K562 (cell line): ENCODE data around the gene ZDHHC5. TPM values are rescaled to one million over a fixed set of nuclear protein-coding genes. Genes with fewer than 3 reads are reported as not detected.

ENCODE experiments used
- FOXA1 ChIP-seq: fragments of 450-650 bp; IDR thresholded peaks from 2 replicates; pipeline ENCODE4 v1.6.1; 2016; ENCODE audit warnings: mild to moderate bottlenecking, borderline replicate concordance
- FOXP1 ChIP-seq: sonication (generic); formaldehyde crosslinking; IDR thresholded peaks from 2 replicates; pipeline ENCODE4 v1.8.0; 2022; ENCODE audit warnings: mild to moderate bottlenecking, missing genetic modification reagents
- GATAD2A ChIP-seq: fragments of 450-650 bp; IDR thresholded peaks from 2 replicates; pipeline ENCODE4 v1.6.1; 2017
- IFI16 ChIP-seq: fragments of 250-450 bp; sonication (Bioruptor Pico); IDR thresholded peaks from 2 replicates; pipeline ENCODE4 v2.1.2; 2022; ENCODE audit warnings: mild to moderate bottlenecking, inconsistent platforms
- NBN ChIP-seq: fragments of 450-650 bp; IDR thresholded peaks from 2 replicates; pipeline ENCODE4 v1.6.1; 2016; ENCODE audit warnings: low read depth, mild to moderate bottlenecking
- NFE2 ChIP-seq: IDR thresholded peaks from 2 replicates; pipeline ENCODE4 v1.6.1; 2014; ENCODE audit warnings: antibody characterized with exemption, low read depth
- NR3C1 ChIP-seq: sonication (generic); formaldehyde crosslinking; IDR thresholded peaks from 2 replicates; pipeline ENCODE4 v1.8.1; 2022; ENCODE audit warnings: missing genetic modification reagents
- PCBP1 ChIP-seq: fragments of 200-400 bp; formaldehyde crosslinking; IDR thresholded peaks from 2 replicates; pipeline ENCODE4 v1.6.1; 2018; ENCODE audit warnings: mild to moderate bottlenecking, low read depth, low read length; ENCODE audit not compliant: poor library complexity, severe bottlenecking
- PTBP1 ChIP-seq: fragments of 200-400 bp; formaldehyde crosslinking; IDR thresholded peaks from 2 replicates; pipeline ENCODE4 v1.6.1; 2017; ENCODE audit warnings: low read depth, low read length
- RBM17 ChIP-seq: fragments of 200-400 bp; formaldehyde crosslinking; IDR thresholded peaks from 2 replicates; pipeline ENCODE4 v1.6.1; 2017; ENCODE audit warnings: low read depth, mild to moderate bottlenecking, low read length, borderline replicate concordance
- SIN3A ChIP-seq, 2 experiments: fragments of 150-350 bp in 1 of 2; IDR thresholded peaks; 2 replicates each; pipeline ENCODE4 v1.6.1; 2011 to 2016; ENCODE audit warnings: borderline replicate concordance in 2 of 2, low read depth in 2 of 2, low read length in 2 of 2, mild to moderate bottlenecking in 2 of 2, moderate library complexity in 2 of 2; ENCODE audit not compliant: control insufficient read depth in 1 of 2
- SMAD4 ChIP-seq: fragments of 250-450 bp; sonication (Bioruptor Pico); conservative IDR thresholded peaks from 2 replicates; pipeline ENCODE4 v1.8.0; 2021; ENCODE audit warnings: inconsistent platforms, mild to moderate bottlenecking, moderate library complexity
- SNRNP70 ChIP-seq: fragments of 200-400 bp; formaldehyde crosslinking; optimal IDR thresholded peaks from 2 replicates; pipeline ENCODE3; 2017; ENCODE audit warnings: low read depth, low read length
- SRSF1 ChIP-seq: fragments of 200-400 bp; formaldehyde crosslinking; IDR thresholded peaks from 2 replicates; pipeline ENCODE4 v1.6.1; 2017; ENCODE audit warnings: mild to moderate bottlenecking, low read depth, low read length, moderate library complexity
- ZC3H11A ChIP-seq: IDR thresholded peaks from 2 replicates; pipeline ENCODE4 v1.6.1; 2012; ENCODE audit warnings: low read depth, low read length, improper control_type of control experiment
- ZNF12 ChIP-seq: sonication (generic); formaldehyde crosslinking; IDR thresholded peaks from 2 replicates; pipeline ENCODE4 v1.4.0; 2020; ENCODE audit warnings: mild to moderate bottlenecking, missing genetic modification reagents
- ZNF124 ChIP-seq: sonication (generic); formaldehyde crosslinking; IDR thresholded peaks from 2 replicates; pipeline ENCODE4 v1.8.1; 2022; ENCODE audit warnings: missing genetic modification reagents
- ZNF41 ChIP-seq: fragments of 250-450 bp; sonication (Bioruptor Pico); conservative IDR thresholded peaks from 2 replicates; pipeline ENCODE4 v1.4.0; 2020; ENCODE audit warnings: mild to moderate bottlenecking
- ZNF583 ChIP-seq: fragments of 250-450 bp; sonication (Bioruptor Pico); IDR thresholded peaks from 2 replicates; pipeline ENCODE4 v1.4.0; 2020
- ZNF785 ChIP-seq: fragments of 250-450 bp; sonication (Bioruptor Pico); IDR thresholded peaks from 2 replicates; pipeline ENCODE4 v1.4.0; 2020; ENCODE audit warnings: mild to moderate bottlenecking
- ZSCAN32 ChIP-seq: fragments of 450-650 bp; formaldehyde crosslinking; IDR thresholded peaks from 2 replicates; pipeline ENCODE4 v1.4.0; 2020; ENCODE audit warnings: mild to moderate bottlenecking, moderate library complexity
- polyA plus RNA-seq, 8 experiments: library from polyadenylated mRNA; depleted of rRNA in 4 of 8; stranded (reverse) in 5 of 8; unstranded in 3 of 8; fragments of >200 nt; fragmentation: Nextera tagmentation in 2 of 8; fragmentation: Illumina TruSeq in 1 of 8; extraction: Ambion mirVana in 2 of 8; extraction: Trizol in 1 of 8; gene quantifications; 2 replicates each; pipeline versions ENCODE4 v1.2.1 to v1.2.3, GENCODE V29; 2011 to 2014; ENCODE audit warnings: inconsistent platforms in 1 of 8, missing spikeins in 1 of 8
- total RNA-seq, 7 experiments: library from RNA; depleted of rRNA in 6 of 7; stranded (reverse); fragments of >200 nt in 6 of 7; fragmentation: Illumina TruSeq in 2 of 7; extraction: Trizol in 2 of 7; gene quantifications; 2 replicates each; pipeline versions ENCODE4 v1.2.1 to v1.2.3, GENCODE V29; 2011 to 2021; ENCODE audit warnings: low replicate concordance in 1 of 7
- TF ChIP-seq, protein P1 (sequence below): fragments of 450-650 bp; formaldehyde crosslinking; IDR thresholded peaks from 2 replicates; pipeline ENCODE4 v1.4.0; 2020; ENCODE audit warnings: mild to moderate bottlenecking
- TF ChIP-seq, protein P2 (sequence below), 2 experiments: fragments of 450-650 bp; IDR thresholded peaks; 2 replicates each; pipeline ENCODE4 v1.6.1; 2018; ENCODE audit warnings: mild to moderate bottlenecking in 2 of 2, low read depth in 1 of 2; ENCODE audit not compliant: partially characterized antibody in 2 of 2

Gene ZDHHC5
- total and polyA plus RNA-seq, 9 of the 15 experiments (the other 6 are each of a cell fraction or from before 2014, with no cell fraction given): 3.8 to 64.2 (median 35.9) TPM

DNA sequence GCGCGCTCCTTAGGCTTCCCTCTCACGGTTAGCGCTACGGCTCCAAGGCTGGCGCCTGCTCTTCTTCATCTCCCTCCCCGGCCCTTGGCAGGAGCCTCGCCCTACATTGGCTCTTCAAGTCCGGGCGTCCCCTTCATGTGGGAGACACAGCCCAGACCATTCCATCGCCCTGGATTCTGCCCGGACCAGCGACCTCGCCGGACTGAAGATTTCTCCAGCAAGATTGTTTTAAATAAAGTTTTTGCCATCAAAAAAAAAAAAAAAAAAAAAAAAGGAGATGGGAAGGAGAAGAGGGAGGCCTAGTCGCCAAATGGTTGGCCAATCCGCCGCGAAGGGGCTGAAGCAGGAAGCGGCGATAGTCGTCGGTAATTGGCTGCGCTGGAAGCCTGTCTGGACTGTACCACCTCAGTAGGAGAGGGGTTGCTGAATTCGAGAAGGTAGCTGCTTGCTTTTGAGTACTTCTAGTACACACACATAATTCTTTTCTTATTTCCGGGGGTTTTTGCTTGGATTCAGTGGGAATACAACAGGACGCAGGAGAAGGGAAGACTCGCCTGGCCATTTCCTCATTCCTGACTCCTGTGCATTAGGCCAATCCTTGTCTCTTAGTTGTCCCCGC lies 688 bp upstream of the ZDHHC5 start (continued):
- no peak for TF ChIP-seq ZNF12 (CRISPR knock-in tag)
- TF ChIP-seq NR3C1 (CRISPR knock-in tag): no peak
- peak; percentile 4 to 51; a peak in 2 of 4 replicates for TF ChIP-seq SIN3A (IDR thresholded peaks at IDR 0.05; ENCODE audit: borderline replicate concordance in 2 of 2, control insufficient read depth in 1 of 2, low read depth in 2 of 2, low read length in 2 of 2)
- TF ChIP-seq ZSCAN32: no peak
- peak; percentile 62; the same call in 1 of the 2 replicates for TF ChIP-seq SMAD4 (CRISPR knock-in tag)
- TF ChIP-seq ZNF785: no peak
- no peak for TF ChIP-seq FOXP1 (CRISPR knock-in tag)
- no peak for TF ChIP-seq RBM17
- TF ChIP-seq, protein P1, sequence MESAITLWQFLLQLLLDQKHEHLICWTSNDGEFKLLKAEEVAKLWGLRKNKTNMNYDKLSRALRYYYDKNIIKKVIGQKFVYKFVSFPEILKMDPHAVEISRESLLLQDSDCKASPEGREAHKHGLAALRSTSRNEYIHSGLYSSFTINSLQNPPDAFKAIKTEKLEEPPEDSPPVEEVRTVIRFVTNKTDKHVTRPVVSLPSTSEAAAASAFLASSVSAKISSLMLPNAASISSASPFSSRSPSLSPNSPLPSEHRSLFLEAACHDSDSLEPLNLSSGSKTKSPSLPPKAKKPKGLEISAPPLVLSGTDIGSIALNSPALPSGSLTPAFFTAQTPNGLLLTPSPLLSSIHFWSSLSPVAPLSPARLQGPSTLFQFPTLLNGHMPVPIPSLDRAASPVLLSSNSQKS: no peak
- no peak for TF ChIP-seq PTBP1
- TF ChIP-seq SRSF1: no peak
- no peak for TF ChIP-seq ZNF124 (CRISPR knock-in tag)
- TF ChIP-seq NBN: no peak; the same call in 1 of the 2 replicates
- TF ChIP-seq ZNF583 (CRISPR knock-in tag): no peak
- TF ChIP-seq NFE2: no peak
- no peak for TF ChIP-seq GATAD2A
- no peak for TF ChIP-seq PCBP1
- TF ChIP-seq FOXA1: no peak
- TF ChIP-seq SNRNP70: no peak
- TF ChIP-seq ZNF41: no peak
- TF ChIP-seq, protein P2, sequence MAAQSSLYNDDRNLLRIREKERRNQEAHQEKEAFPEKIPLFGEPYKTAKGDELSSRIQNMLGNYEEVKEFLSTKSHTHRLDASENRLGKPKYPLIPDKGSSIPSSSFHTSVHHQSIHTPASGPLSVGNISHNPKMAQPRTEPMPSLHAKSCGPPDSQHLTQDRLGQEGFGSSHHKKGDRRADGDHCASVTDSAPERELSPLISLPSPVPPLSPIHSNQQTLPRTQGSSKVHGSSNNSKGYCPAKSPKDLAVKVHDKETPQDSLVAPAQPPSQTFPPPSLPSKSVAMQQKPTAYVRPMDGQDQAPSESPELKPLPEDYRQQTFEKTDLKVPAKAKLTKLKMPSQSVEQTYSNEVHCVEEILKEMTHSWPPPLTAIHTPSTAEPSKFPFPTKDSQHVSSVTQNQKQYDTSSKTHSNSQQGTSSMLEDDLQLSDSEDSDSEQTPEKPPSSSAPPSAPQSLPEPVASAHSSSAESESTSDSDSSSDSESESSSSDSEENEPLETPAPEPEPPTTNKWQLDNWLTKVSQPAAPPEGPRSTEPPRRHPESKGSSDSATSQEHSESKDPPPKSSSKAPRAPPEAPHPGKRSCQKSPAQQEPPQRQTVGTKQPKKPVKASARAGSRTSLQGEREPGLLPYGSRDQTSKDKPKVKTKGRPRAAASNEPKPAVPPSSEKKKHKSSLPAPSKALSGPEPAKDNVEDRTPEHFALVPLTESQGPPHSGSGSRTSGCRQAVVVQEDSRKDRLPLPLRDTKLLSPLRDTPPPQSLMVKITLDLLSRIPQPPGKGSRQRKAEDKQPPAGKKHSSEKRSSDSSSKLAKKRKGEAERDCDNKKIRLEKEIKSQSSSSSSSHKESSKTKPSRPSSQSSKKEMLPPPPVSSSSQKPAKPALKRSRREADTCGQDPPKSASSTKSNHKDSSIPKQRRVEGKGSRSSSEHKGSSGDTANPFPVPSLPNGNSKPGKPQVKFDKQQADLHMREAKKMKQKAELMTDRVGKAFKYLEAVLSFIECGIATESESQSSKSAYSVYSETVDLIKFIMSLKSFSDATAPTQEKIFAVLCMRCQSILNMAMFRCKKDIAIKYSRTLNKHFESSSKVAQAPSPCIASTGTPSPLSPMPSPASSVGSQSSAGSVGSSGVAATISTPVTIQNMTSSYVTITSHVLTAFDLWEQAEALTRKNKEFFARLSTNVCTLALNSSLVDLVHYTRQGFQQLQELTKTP (IDR thresholded peaks at IDR 0.05; ENCODE audit: low read depth in 1 of 2, partially characterized antibody in 2 of 2): peak in 1 of 2 experiments; percentile 66
- no peak for TF ChIP-seq IFI16
- TF ChIP-seq ZC3H11A: no peak
